IMR-90 (cell line): ENCODE measurements around the gene SLC16A4. TPM values are rescaled to one million over a fixed set of nuclear protein-coding genes. Genes with fewer than 3 reads are reported as not detected.

Experiments
- ATAC-seq: fragments of 200-7000 bp; cut with Tn5 transposase; 2 replicates; pipeline ENCODE4 v1.9.1; 2020; ENCODE audit warnings: low read depth, mild to moderate bottlenecking, moderate library complexity
- BruUV-seq: library from RNA; stranded (reverse); fragments of 400-500 nt; replicated peaks from 2 replicates; lab custom pipeline; 2021; lab: Mats Ljungman, UMichigan
- CTCF ChIA-PET: fragments of 300-600 bp; formaldehyde crosslinking; extraction: SDS; loops from one replicate; lab custom pipeline; 2021; ENCODE audit warnings: antibody characterized with exemption; lab: Yijun Ruan, JAX
- POLR2A ChIA-PET: fragments of 300-600 bp; sonication (Branson Sonifier 250); formaldehyde crosslinking; loops from one replicate; lab custom pipeline; 2022; ENCODE audit warnings: antibody characterized with exemption; ENCODE audit not compliant: unreplicated experiment; lab: Charles Lee
- DNase-seq: peaks from one replicate; pipeline ENCODE4 v3.0.0; 2013
- H2AFZ ChIP-seq: replicated peaks from 2 replicates; pipeline ENCODE3; 2013; ENCODE audit warnings: low read length, mild to moderate bottlenecking; ENCODE audit not compliant: poor library complexity
- H2AK5ac ChIP-seq: 2 replicates; pipeline ENCODE4 v1.6.1; 2013; ENCODE audit warnings: low read depth, low read length, inconsistent platforms
- H2AK9ac ChIP-seq: replicated peaks from 2 replicates; pipeline ENCODE3; 2013; ENCODE audit warnings: mild to moderate bottlenecking, low read depth, low read length, moderate library complexity; ENCODE audit not compliant: poor library complexity
- H2BK120ac ChIP-seq: 2 replicates; pipeline ENCODE4 v1.6.1; 2013; ENCODE audit warnings: low read depth, low read length, inconsistent platforms
- H2BK15ac ChIP-seq: 3 replicates; pipeline ENCODE4 v1.6.1; 2013; ENCODE audit warnings: low read depth, low read length, inconsistent platforms
- H2BK20ac ChIP-seq: 2 replicates; pipeline ENCODE4 v1.6.1; 2013; ENCODE audit warnings: low read depth, mild to moderate bottlenecking, inconsistent platforms, low read length, moderate library complexity
- H2BK5ac ChIP-seq: 2 replicates; pipeline ENCODE4 v1.6.1; 2013; ENCODE audit warnings: mild to moderate bottlenecking, low read depth, low read length, inconsistent platforms; ENCODE audit not compliant: poor library complexity, severe bottlenecking
- H3K14ac ChIP-seq: replicated peaks from 2 replicates; pipeline ENCODE4 v1.6.1; 2013; ENCODE audit warnings: low read depth, low read length, inconsistent platforms
- H3K18ac ChIP-seq: 2 replicates; pipeline ENCODE4 v1.6.1; 2013; ENCODE audit warnings: low read depth, low read length, control low read depth
- H3K23ac ChIP-seq: 2 replicates; pipeline ENCODE4 v1.6.1; 2013; ENCODE audit warnings: low read depth, low read length, inconsistent platforms
- H3K27ac ChIP-seq: 2 replicates; pipeline ENCODE4 v1.5.1; 2013; ENCODE audit warnings: mild to moderate bottlenecking, control low read depth, low read length; ENCODE audit not compliant: insufficient read depth
- H3K27me3 ChIP-seq: 2 replicates; pipeline ENCODE4 v1.6.1; 2013; ENCODE audit warnings: low read length; ENCODE audit not compliant: control insufficient read depth, insufficient read depth
- H3K36me3 ChIP-seq: 2 replicates; pipeline ENCODE4 v1.6.1; 2013; ENCODE audit warnings: low read length, mixed read lengths; ENCODE audit not compliant: control insufficient read depth, insufficient read depth
- H3K4ac ChIP-seq: 2 replicates; pipeline ENCODE4 v1.6.1; 2013; ENCODE audit warnings: low read depth, low read length, inconsistent platforms
- H3K4me1 ChIP-seq: 2 replicates; pipeline ENCODE4 v1.6.1; 2013; ENCODE audit warnings: low read length, mixed read lengths; ENCODE audit not compliant: control insufficient read depth, insufficient read depth
- H3K4me2 ChIP-seq: 2 replicates; pipeline ENCODE4 v1.6.1; 2013; ENCODE audit warnings: low read depth, mild to moderate bottlenecking, control low read depth, low read length, moderate library complexity
- H3K4me3 ChIP-seq: 2 replicates; pipeline ENCODE4 v1.5.1; 2013; ENCODE audit warnings: low read depth, mild to moderate bottlenecking, control low read depth, low read length, moderate library complexity; ENCODE audit not compliant: insufficient read depth
- H3K56ac ChIP-seq: 2 replicates; pipeline ENCODE4 v1.6.1; 2013; ENCODE audit warnings: low read length, inconsistent platforms; ENCODE audit not compliant: insufficient read depth; ENCODE audit errors: extremely low read depth
- H3K79me1 ChIP-seq, 2 experiments: 2 replicates each; pipeline ENCODE4 v1.6.1; 2013; ENCODE audit warnings: low read length in 2 of 2, inconsistent platforms in 1 of 2, low read depth in 1 of 2
- H3K9ac ChIP-seq: 2 replicates; pipeline ENCODE4 v1.6.1; 2013; ENCODE audit warnings: low read depth, low read length, control low read depth
- H3K9me1 ChIP-seq: 2 replicates; pipeline ENCODE4 v1.6.1; 2013; ENCODE audit warnings: low read length, inconsistent platforms; ENCODE audit not compliant: insufficient read depth
- H3K9me3 ChIP-seq: 2 replicates; pipeline ENCODE4 v1.6.1; 2013; ENCODE audit warnings: low read length; ENCODE audit not compliant: control insufficient read depth, insufficient read depth
- H4K20me1 ChIP-seq: 2 replicates; pipeline ENCODE4 v1.6.1; 2013; ENCODE audit warnings: low read length, inconsistent platforms; ENCODE audit not compliant: insufficient read depth
- H4K5ac ChIP-seq: 2 replicates; pipeline ENCODE4 v1.6.1; 2013; ENCODE audit warnings: mild to moderate bottlenecking, low read depth, low read length, control low read depth
- H4K8ac ChIP-seq, 2 experiments: 2 replicates each; pipeline ENCODE4 v1.6.1; 2013; ENCODE audit warnings: low read depth in 2 of 2, low read length in 2 of 2, control low read depth in 1 of 2, inconsistent platforms in 1 of 2
- H4K91ac ChIP-seq: 2 replicates; pipeline ENCODE4 v1.6.1; 2013; ENCODE audit warnings: low read depth, low read length, inconsistent platforms; ENCODE audit not compliant: insufficient read depth
- BHLHE40 ChIP-seq: fragments of 150-350 bp; IDR thresholded peaks from 2 replicates; pipeline ENCODE4 v1.6.1; 2016; ENCODE audit warnings: mild to moderate bottlenecking, low read depth, low read length
- CEBPB ChIP-seq: IDR thresholded peaks from 2 replicates; pipeline ENCODE4 v1.6.1; 2012; ENCODE audit warnings: low read depth, low read length, improper control_type of control experiment
- CHD1 ChIP-seq: IDR thresholded peaks from 2 replicates; pipeline ENCODE4 v1.6.1; 2012; ENCODE audit warnings: low read depth, low read length, improper control_type of control experiment
- FOS ChIP-seq: fragments of 150-350 bp; IDR thresholded peaks from 2 replicates; pipeline ENCODE4 v1.6.1; 2016; ENCODE audit warnings: low read depth, low read length
- MAFK ChIP-seq: IDR thresholded peaks from 2 replicates; pipeline ENCODE4 v1.6.1; 2012; ENCODE audit warnings: low read depth, low read length, improper control_type of control experiment
- MAZ ChIP-seq: IDR thresholded peaks from 2 replicates; pipeline ENCODE4 v1.6.1; 2012; ENCODE audit warnings: low read depth, mild to moderate bottlenecking, low read length, improper control_type of control experiment, moderate library complexity, borderline replicate concordance
- MXI1 ChIP-seq: IDR thresholded peaks from 2 replicates; pipeline ENCODE4 v1.6.1; 2012; ENCODE audit warnings: low read depth, mild to moderate bottlenecking, low read length, moderate library complexity, borderline replicate concordance
- NFE2L2 ChIP-seq: fragments of 150-350 bp; IDR thresholded peaks from 2 replicates; pipeline ENCODE4 v1.6.1; 2016; ENCODE audit warnings: low read depth, mild to moderate bottlenecking, low read length
- POLR2A ChIP-seq: IDR thresholded peaks from 2 replicates; pipeline ENCODE4 v1.6.1; 2012; ENCODE audit warnings: mild to moderate bottlenecking, low read depth, low read length
- RAD21 ChIP-seq: IDR thresholded peaks from 2 replicates; pipeline ENCODE4 v1.6.1; 2012; ENCODE audit warnings: low read length, improper control_type of control experiment
- RCOR1 ChIP-seq: IDR thresholded peaks from 2 replicates; pipeline ENCODE4 v1.6.1; 2012; ENCODE audit warnings: mild to moderate bottlenecking, low read length, improper control_type of control experiment; ENCODE audit not compliant: insufficient replicate concordance
- RFX5 ChIP-seq: IDR thresholded peaks from 2 replicates; pipeline ENCODE4 v1.8.0; 2012; ENCODE audit warnings: low read depth, mild to moderate bottlenecking, low read length, moderate library complexity
- SMC3 ChIP-seq: fragments of 150-350 bp; IDR thresholded peaks from 2 replicates; pipeline ENCODE4 v1.6.1; 2016; ENCODE audit warnings: low read depth, mild to moderate bottlenecking, antibody characterized with exemption, low read length, moderate library complexity
- WGBS, 2 experiments: methylation state at CpG; one replicate each; pipeline versions ENCODE4 v1.1.5 to v1.1.7; 2013; ENCODE audit warnings: missing lambda C conversion rate in 2 of 2; ENCODE audit not compliant: insufficient read length in 1 of 2; ENCODE audit errors: extremely low coverage in 2 of 2; 5-methylcytosine and 5-hydroxymethylcytosine counted together
- dilution Hi-C: fragments of 300-500 bp; cut with HindIII; formaldehyde crosslinking; loops from one replicate; pipeline ENCODE4 v1.14.3; 2018; ENCODE audit warnings: low sequenced_read_pairs; ENCODE audit not compliant: unreplicated experiment
- in situ Hi-C: fragments of 300-500 bp; cut with MboI; formaldehyde crosslinking; loops from 3 replicates; pipeline ENCODE4 v1.14.3; 2019; ENCODE audit warnings: low sequenced_read_pairs, inconsistent platforms, mixed read lengths
- intact Hi-C: fragments of 100-400 bp; cut with micrococcal nuclease; formaldehyde crosslinking; loops from 2 replicates; pipeline ENCODE4 v1.10.0; 2022
- polyA plus RNA-seq, 3 experiments: library from polyadenylated mRNA; depleted of rRNA; stranded (reverse); fragments of >200 nt; gene quantifications; 2 replicates each; pipeline ENCODE4 v1.2.3, GENCODE V29; 2012; ENCODE audit warnings: low replicate concordance in 1 of 3
- total RNA-seq: library from RNA; depleted of rRNA; stranded (reverse); fragments of >200 nt; gene quantifications from 2 replicates; pipeline ENCODE4 v1.2.3, GENCODE V29; 2012
- TF ChIP-seq, protein P1 (sequence below): fragments of 150-350 bp; IDR thresholded peaks from 2 replicates; pipeline ENCODE4 v1.6.1; 2016; ENCODE audit warnings: low read depth, mild to moderate bottlenecking, low read length, moderate library complexity, borderline replicate concordance
- TF ChIP-seq, protein P2 (sequence below): fragments of 150-350 bp; IDR thresholded peaks from 2 replicates; pipeline ENCODE4 v1.6.1; 2017; ENCODE audit warnings: mild to moderate bottlenecking, antibody characterized with exemption, low read length, low read depth
- TF ChIP-seq, protein P3 (sequence below): conservative IDR thresholded peaks from 2 replicates; pipeline ENCODE4 v1.5.1; 2012; ENCODE audit warnings: mild to moderate bottlenecking, low read depth, low read length, improper control_type of control experiment

Gene SLC16A4
- total and polyA plus RNA-seq, 2 of the 4 experiments (the other 2 are of a cell fraction) = 27.7 to 65.2 TPM

DNA sequence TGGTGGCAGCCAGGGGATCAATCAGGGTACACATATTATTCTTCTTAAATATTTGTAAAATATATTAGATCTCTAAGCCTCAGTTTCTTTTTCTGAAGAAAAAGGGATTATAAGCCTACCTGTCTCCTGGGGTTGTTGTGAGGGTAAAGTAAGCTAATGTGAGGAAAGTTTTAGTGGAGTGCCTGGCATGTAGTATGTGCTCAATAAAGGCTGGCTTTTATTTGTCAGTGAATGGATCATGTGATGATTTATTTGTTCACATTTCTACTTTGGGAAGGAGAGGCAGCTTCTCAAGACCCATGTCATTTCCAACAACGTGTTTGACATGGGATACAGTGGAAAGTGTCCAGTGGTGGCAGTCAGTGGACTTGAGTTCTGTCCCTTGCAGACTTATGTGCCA lies 64.0 kb downstream of the SLC16A4 start:
- no TSS peak for BruUV-seq
- H4K5ac ChIP-seq = no peak overlapping the region
- no peak overlapping the region for H2BK5ac ChIP-seq
- no peak overlapping the region for H3K9ac ChIP-seq
- ChIA-PET POLR2A (no interaction called here), CTCF (interaction anchor here (1.4 kb wide), 1 partner anchor 14 kb away, joined by 8 read pairs; no protein-coding TSS in a partner anchor)
- ATAC-seq (no peak), DNase-seq (no peak)
- intact Hi-C loops (no loop called here), dilution Hi-C loops (no loop called here), in situ Hi-C loops (no loop called here)
- H2AK9ac ChIP-seq = no peak overlapping the region
- no peak overlapping the region for H3K23ac ChIP-seq
- H3K79me1 ChIP-seq = no peaks in the 10 kb centered on the region
- H4K8ac ChIP-seq = no peak overlapping the region
- H3K14ac ChIP-seq = no peak overlapping the region
- no peak overlapping the region for H2AK5ac ChIP-seq
- no peak overlapping the region for H2BK120ac ChIP-seq
- H3K27ac ChIP-seq = no peak overlapping the region
- H3K4me2 ChIP-seq = no peak overlapping the region
- no peak overlapping the region for H3K4ac ChIP-seq
- TF ChIP-seq MXI1 = no peak
- TF ChIP-seq, protein P1, sequence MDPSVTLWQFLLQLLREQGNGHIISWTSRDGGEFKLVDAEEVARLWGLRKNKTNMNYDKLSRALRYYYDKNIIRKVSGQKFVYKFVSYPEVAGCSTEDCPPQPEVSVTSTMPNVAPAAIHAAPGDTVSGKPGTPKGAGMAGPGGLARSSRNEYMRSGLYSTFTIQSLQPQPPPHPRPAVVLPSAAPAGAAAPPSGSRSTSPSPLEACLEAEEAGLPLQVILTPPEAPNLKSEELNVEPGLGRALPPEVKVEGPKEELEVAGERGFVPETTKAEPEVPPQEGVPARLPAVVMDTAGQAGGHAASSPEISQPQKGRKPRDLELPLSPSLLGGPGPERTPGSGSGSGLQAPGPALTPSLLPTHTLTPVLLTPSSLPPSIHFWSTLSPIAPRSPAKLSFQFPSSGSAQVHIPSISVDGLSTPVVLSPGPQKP = no peak
- TF ChIP-seq, protein P2, sequence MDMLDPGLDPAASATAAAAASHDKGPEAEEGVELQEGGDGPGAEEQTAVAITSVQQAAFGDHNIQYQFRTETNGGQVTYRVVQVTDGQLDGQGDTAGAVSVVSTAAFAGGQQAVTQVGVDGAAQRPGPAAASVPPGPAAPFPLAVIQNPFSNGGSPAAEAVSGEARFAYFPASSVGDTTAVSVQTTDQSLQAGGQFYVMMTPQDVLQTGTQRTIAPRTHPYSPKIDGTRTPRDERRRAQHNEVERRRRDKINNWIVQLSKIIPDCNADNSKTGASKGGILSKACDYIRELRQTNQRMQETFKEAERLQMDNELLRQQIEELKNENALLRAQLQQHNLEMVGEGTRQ = no peak
- no peak for TF ChIP-seq SMC3
- no peak for TF ChIP-seq RFX5
- no peak for TF ChIP-seq RCOR1
- TF ChIP-seq POLR2A = no peak
- TF ChIP-seq BHLHE40 = no peak
- no peak for TF ChIP-seq CHD1
- TF ChIP-seq RAD21 = no peak
- TF ChIP-seq MAZ = no peak
- no peak for TF ChIP-seq CEBPB
- TF ChIP-seq, protein P3, sequence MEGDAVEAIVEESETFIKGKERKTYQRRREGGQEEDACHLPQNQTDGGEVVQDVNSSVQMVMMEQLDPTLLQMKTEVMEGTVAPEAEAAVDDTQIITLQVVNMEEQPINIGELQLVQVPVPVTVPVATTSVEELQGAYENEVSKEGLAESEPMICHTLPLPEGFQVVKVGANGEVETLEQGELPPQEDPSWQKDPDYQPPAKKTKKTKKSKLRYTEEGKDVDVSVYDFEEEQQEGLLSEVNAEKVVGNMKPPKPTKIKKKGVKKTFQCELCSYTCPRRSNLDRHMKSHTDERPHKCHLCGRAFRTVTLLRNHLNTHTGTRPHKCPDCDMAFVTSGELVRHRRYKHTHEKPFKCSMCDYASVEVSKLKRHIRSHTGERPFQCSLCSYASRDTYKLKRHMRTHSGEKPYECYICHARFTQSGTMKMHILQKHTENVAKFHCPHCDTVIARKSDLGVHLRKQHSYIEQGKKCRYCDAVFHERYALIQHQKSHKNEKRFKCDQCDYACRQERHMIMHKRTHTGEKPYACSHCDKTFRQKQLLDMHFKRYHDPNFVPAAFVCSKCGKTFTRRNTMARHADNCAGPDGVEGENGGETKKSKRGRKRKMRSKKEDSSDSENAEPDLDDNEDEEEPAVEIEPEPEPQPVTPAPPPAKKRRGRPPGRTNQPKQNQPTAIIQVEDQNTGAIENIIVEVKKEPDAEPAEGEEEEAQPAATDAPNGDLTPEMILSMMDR = no peak
- no peak for TF ChIP-seq FOS
- TF ChIP-seq NFE2L2 = no peak
- TF ChIP-seq MAFK = no peak
- WGBS, 2 experiments = no CpG with 5 or more reads among the region's 1 CpG
- no peak overlapping the region for H3K18ac ChIP-seq
- H4K91ac ChIP-seq = no peak overlapping the region
- no peak overlapping the region for H2AFZ ChIP-seq
- no peak overlapping the region for H2BK15ac ChIP-seq
- H3K4me3 ChIP-seq = no peak overlapping the region
- H2BK20ac ChIP-seq = no peak overlapping the region
- no peak overlapping the region for H3K56ac ChIP-seq
- peaks cover 3% of the 10 kb centered on the region; the same call in 1 of the 2 replicates for H3K27me3 ChIP-seq
- no peaks in the 10 kb centered on the region for H3K4me1 ChIP-seq
- no peaks in the 10 kb centered on the region for H3K9me3 ChIP-seq
- no peaks in the 10 kb centered on the region for H4K20me1 ChIP-seq
- H3K9me1 ChIP-seq = no peaks in the 10 kb centered on the region
- no peaks in the 10 kb centered on the region for H3K36me3 ChIP-seq
